NCI-H774 (cell line): ENCODE measurements around the gene PRR15.

Experiments used
- DNase-seq: peaks from one replicate; lab custom pipeline; 2025; lab: John Stamatoyannopoulos, UW

Gene PRR15

GRCh38 chr7:29609162-29610037 is 45.8 kb downstream of the PRR15 start:
- peak; percentile 70 for DNase-seq

DNA sequence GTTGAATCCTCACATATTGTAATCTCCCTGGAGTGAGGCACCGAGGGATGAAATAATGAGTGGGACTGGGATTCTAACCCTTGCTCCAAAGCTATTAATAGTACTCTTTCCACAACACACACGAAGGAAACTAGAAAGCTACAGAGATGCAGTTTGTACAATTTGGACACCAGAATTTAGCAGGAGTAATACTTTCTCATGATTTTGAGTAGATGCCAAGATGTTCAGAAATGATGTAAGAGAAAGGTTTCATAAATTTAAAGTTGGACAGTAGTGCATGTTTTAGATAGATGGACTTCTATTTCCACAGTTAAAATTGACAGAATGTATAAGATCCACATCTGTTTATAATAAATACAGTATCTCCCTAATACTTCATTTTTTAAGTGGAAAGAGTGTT is 46.5 kb downstream of the PRR15 start:
- DNase-seq: no peak

- DNase-seq: no peak
These were observed 48.4 kb downstream of the PRR15 start for GRCh38 chr7:29611941-29612544.

- DNase-seq: no peak
These were observed 49.0 kb downstream of the PRR15 start for GRCh38 chr7:29612596-29612995.

- no peak for DNase-seq
These were observed 49.5 kb downstream of the PRR15 start for GRCh38 chr7:29613100-29613499.

DNA sequence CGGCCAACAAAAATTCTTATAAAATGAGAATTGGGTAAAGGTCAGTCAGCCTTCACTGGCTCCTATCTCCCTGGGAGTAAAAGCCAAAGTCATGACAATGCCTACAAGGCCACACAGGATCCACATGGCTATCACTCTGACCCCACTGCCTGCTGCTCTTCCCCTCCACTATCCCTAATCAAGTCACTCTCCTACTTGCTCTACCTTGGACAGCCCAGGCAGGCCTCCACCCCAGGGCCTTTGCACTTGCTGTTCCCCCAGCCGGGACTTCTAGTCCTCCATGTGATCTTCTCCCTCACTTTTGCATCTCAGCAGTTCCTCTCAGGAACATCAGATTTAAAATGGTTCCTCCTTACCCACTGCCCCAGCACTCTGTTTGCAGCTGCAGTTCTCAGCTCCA is 50.6 kb downstream of the PRR15 start:
- no peak for DNase-seq
